Liver (tissue), 9 donors: ENCODE measurements around the gene HIF1AN. TPM values are rescaled to one million over a fixed set of nuclear protein-coding genes. Genes with fewer than 3 reads are reported as not detected.

Experiments
- DNase-seq: peaks from one replicate; pipeline ENCODE4 v3.0.0-alpha.2; 2017; ENCODE audit warnings: low spot score
- H3K27ac ChIP-seq, 2 donors: one replicate each; pipeline ENCODE4 v1.7.0; 2013; ENCODE audit warnings: inconsistent platforms in 2 of 2, low read length in 2 of 2, control low read depth in 1 of 2, low read depth in 1 of 2, mild to moderate bottlenecking in 1 of 2
- H3K27me3 ChIP-seq, 4 donors: one replicate each; pipeline versions ENCODE4 v1.6.1 to v1.7.0; 2013; ENCODE audit warnings: low read length in 3 of 4, inconsistent platforms in 1 of 4, mild to moderate bottlenecking in 1 of 4, moderate library complexity in 1 of 4; ENCODE audit not compliant: control insufficient read depth in 4 of 4, insufficient read depth in 4 of 4
- H3K36me3 ChIP-seq, 4 donors: one replicate each; pipeline versions ENCODE4 v1.6.1 to v1.7.0; 2013; ENCODE audit warnings: low read length in 3 of 4, mild to moderate bottlenecking in 3 of 4, low read depth in 1 of 4, moderate library complexity in 1 of 4; ENCODE audit not compliant: control insufficient read depth in 4 of 4, insufficient read depth in 3 of 4
- H3K4me1 ChIP-seq, 4 donors: one replicate each; pipeline versions ENCODE4 v1.6.1 to v1.7.0; 2013; ENCODE audit warnings: low read length in 3 of 4, mild to moderate bottlenecking in 3 of 4, moderate library complexity in 1 of 4; ENCODE audit not compliant: control insufficient read depth in 4 of 4, insufficient read depth in 4 of 4
- H3K4me3 ChIP-seq, 3 donors: one replicate each; pipeline versions ENCODE4 v1.6.1 to v1.7.0; 2013; ENCODE audit warnings: low read length in 3 of 3, control low read depth in 1 of 3, low read depth in 1 of 3, mild to moderate bottlenecking in 1 of 3
- H3K9ac ChIP-seq, 2 donors: one replicate each; pipeline ENCODE4 v1.7.0; 2013; ENCODE audit warnings: low read length in 2 of 2, mild to moderate bottlenecking in 2 of 2, moderate library complexity in 2 of 2, control low read depth in 1 of 2, low read depth in 1 of 2
- H3K9me3 ChIP-seq, 4 donors: one replicate each; pipeline versions ENCODE4 v1.6.1 to v1.7.0; 2013; ENCODE audit warnings: low read length in 3 of 4; ENCODE audit not compliant: control insufficient read depth in 4 of 4
- CTCF ChIP-seq: fragments of 150-350 bp; IDR thresholded peaks from 2 replicates; pipeline ENCODE4 v1.5.1; 2017; ENCODE audit warnings: improper control_type of control experiment, low read depth, low read length; ENCODE audit not compliant: missing input control
- EGR1 ChIP-seq, 2 donors: IDR thresholded peaks; 2 replicates each; pipeline ENCODE4 v1.6.1; 2016 to 2018; ENCODE audit warnings: antibody characterized with exemption in 2 of 2, low read depth in 2 of 2
- FOXA1 ChIP-seq: IDR thresholded peaks from 2 replicates; pipeline ENCODE4 v1.6.1; 2016; ENCODE audit warnings: antibody characterized with exemption
- FOXA2 ChIP-seq: IDR thresholded peaks from 2 replicates; pipeline ENCODE4 v1.6.1; 2016; ENCODE audit warnings: antibody characterized with exemption
- GABPA ChIP-seq, 2 donors: IDR thresholded peaks in 1 of 2; conservative IDR thresholded peaks in 1 of 2; 2 replicates each; pipeline ENCODE4 v1.6.1; 2016; ENCODE audit warnings: antibody characterized with exemption in 2 of 2, mild to moderate bottlenecking in 1 of 2, moderate library complexity in 1 of 2
- HNF4A ChIP-seq, 2 donors: conservative IDR thresholded peaks; 2 replicates each; pipeline ENCODE4 v1.6.1; 2016; ENCODE audit warnings: antibody characterized with exemption in 2 of 2, mild to moderate bottlenecking in 2 of 2
- HNF4G ChIP-seq: IDR thresholded peaks from 2 replicates; pipeline ENCODE4 v1.6.1; 2016; ENCODE audit warnings: antibody characterized with exemption
- JUND ChIP-seq, 2 donors: IDR thresholded peaks; 2 replicates each; pipeline ENCODE4 v1.6.1; 2016; ENCODE audit warnings: antibody characterized with exemption in 2 of 2
- NR2F2 ChIP-seq: IDR thresholded peaks from 2 replicates; pipeline ENCODE4 v1.6.1; 2016; ENCODE audit warnings: antibody characterized with exemption
- RAD21 ChIP-seq, 2 donors: IDR thresholded peaks; 2 replicates each; pipeline ENCODE4 v1.6.1; 2016; ENCODE audit warnings: antibody characterized with exemption in 2 of 2, mild to moderate bottlenecking in 2 of 2
- RXRA ChIP-seq, 2 donors: IDR thresholded peaks; 2 replicates each; pipeline ENCODE4 v1.6.1; 2017 to 2018; ENCODE audit warnings: antibody characterized with exemption in 2 of 2, mild to moderate bottlenecking in 1 of 2
- SP1 ChIP-seq: IDR thresholded peaks from 2 replicates; pipeline ENCODE4 v1.6.1; 2018; ENCODE audit warnings: antibody characterized with exemption, mild to moderate bottlenecking
- TAF1 ChIP-seq: conservative IDR thresholded peaks from 2 replicates; pipeline ENCODE4 v1.6.1; 2016; ENCODE audit warnings: antibody characterized with exemption, mild to moderate bottlenecking
- YY1 ChIP-seq: IDR thresholded peaks from 2 replicates; pipeline ENCODE4 v1.6.1; 2016; ENCODE audit warnings: antibody characterized with exemption, mild to moderate bottlenecking
- WGBS: extraction: QIAGEN DNeasy Blood & Tissue Kit; methylation state at CpG from one replicate; pipeline ENCODE4 v1.1.7; 2013; 5-methylcytosine and 5-hydroxymethylcytosine counted together
- polyA plus RNA-seq, 2 donors: library from polyadenylated mRNA; stranded (reverse) in 1 of 2; unstranded in 1 of 2; fragments of 200-250 nt in 1 of 2; fragments of >200 nt in 1 of 2; fragmentation: Nextera tagmentation in 1 of 2; extraction: Ambion mirVana in 1 of 2; gene quantifications; one replicate each; pipeline versions ENCODE4 v1.2.1 to v1.2.3, GENCODE V29; 2013 to 2015
- total RNA-seq, 2 donors: library from RNA; depleted of rRNA; stranded (reverse); fragments of >200 nt; gene quantifications; one replicate each; pipeline ENCODE4 v1.2.3, GENCODE V29; 2014
- TF ChIP-seq, protein P1 (sequence below): IDR thresholded peaks from 2 replicates; pipeline ENCODE4 v1.6.1; 2016; ENCODE audit warnings: antibody characterized with exemption
- TF ChIP-seq, protein P2 (sequence below): IDR thresholded peaks from 2 replicates; pipeline ENCODE4 v1.6.1; 2016; ENCODE audit warnings: antibody characterized with exemption
- TF ChIP-seq, protein P3 (sequence below): IDR thresholded peaks from 2 replicates; pipeline ENCODE4 v1.6.1; 2016; ENCODE audit warnings: antibody characterized with exemption
- TF ChIP-seq, protein P4 (sequence below): IDR thresholded peaks from 2 replicates; pipeline ENCODE4 v1.6.1; 2016; ENCODE audit warnings: antibody characterized with exemption, mild to moderate bottlenecking
- donor health status: healthy.
- donor health status: healthy.
- donor health status: healthy.
- donor health status: healthy.
- donor health status: healthy.

HIF1AN gene
- total and polyA plus RNA-seq, 4 donors: 4.6 to 10.7 (median 7.5) TPM

GRCh38 chr10:100510533-100511308 lies 25.0 kb upstream of the HIF1AN start:
- Histone ChIP-seq H3K9me3 (no peaks in the 10 kb centered on the region), H3K9ac (no peak overlapping the region), H3K27me3 (no peaks in the 10 kb centered on the region), H3K27ac (no peak overlapping the region), H3K4me1 (peaks cover 0 to 3% (median 0%) of the 10 kb centered on the region in 4 donors), H3K4me3 (no peak overlapping the region), H3K36me3 (peaks cover 2 to 10% (median 5%) of the 10 kb centered on the region in 4 donors)
- WGBS: 87% methylated on average over 7 of the region's 7 CpGs
- DNase-seq: no peak
- TF ChIP-seq SP1: peak; percentile 19
- no peak for TF ChIP-seq EGR1 (IDR thresholded peaks at IDR 0.05; ENCODE audit: low read depth in 2 of 2)

GRCh38 chr10:100515612-100516011 lies 20.1 kb upstream of the HIF1AN start:
- Histone ChIP-seq H3K9me3 (no peaks in the 10 kb centered on the region), H3K27ac (peak overlapping the region; percentile 69 to 94), H3K27me3 (no peaks in the 10 kb centered on the region), H3K36me3 (peaks cover 0 to 5% (median 0%) of the 10 kb centered on the region in 4 donors), H3K4me3 (no peak overlapping the region), H3K4me1 (peaks cover 3 to 29% (median 10%) of the 10 kb centered on the region in 4 donors), H3K9ac (no peak overlapping the region)
- 41% methylated on average over 3 of the region's 3 CpGs for WGBS
- DNase-seq: no peak
- TF ChIP-seq RXRA (IDR thresholded peaks at IDR 0.05) (peak in 1 of 2 donors; percentile 26), GABPA (IDR thresholded peaks at IDR 0.05 in 1 of 2, conservative IDR thresholded peaks at IDR 0.05 in 1 of 2) (no peak)

DNA sequence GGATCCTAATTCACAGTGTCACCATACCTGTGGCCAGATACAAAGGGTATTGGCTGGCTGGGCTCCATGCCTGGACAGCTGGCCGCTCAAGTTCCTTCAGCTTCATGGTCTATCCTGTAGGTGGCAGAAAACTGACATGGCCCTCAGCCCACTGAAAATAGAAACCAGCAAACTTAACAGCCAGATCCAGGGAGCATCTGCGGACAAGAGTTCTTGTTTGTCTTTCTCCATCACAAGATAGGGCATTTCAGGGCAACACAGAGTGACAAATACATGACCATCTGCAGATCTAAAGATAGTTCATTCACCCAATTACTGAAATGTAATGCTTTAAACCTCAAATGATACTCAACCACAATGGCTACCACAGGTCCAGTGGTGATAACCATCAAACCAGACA lies 18.9 kb upstream of the HIF1AN start:
- Histone ChIP-seq H3K9me3 (no peaks in the 10 kb centered on the region), H3K36me3 (peaks cover 0 to 5% (median 0%) of the 10 kb centered on the region in 4 donors), H3K27me3 (no peaks in the 10 kb centered on the region), H3K9ac (no peak overlapping the region), H3K4me3 (no peak overlapping the region), H3K27ac (peak overlapping the region; percentile 74 to 94), H3K4me1 (peaks cover 3 to 29% (median 10%) of the 10 kb centered on the region in 4 donors)
- WGBS: 35% methylated on average over 2 of the region's 2 CpGs
- no peak for DNase-seq
- TF ChIP-seq, protein P1, sequence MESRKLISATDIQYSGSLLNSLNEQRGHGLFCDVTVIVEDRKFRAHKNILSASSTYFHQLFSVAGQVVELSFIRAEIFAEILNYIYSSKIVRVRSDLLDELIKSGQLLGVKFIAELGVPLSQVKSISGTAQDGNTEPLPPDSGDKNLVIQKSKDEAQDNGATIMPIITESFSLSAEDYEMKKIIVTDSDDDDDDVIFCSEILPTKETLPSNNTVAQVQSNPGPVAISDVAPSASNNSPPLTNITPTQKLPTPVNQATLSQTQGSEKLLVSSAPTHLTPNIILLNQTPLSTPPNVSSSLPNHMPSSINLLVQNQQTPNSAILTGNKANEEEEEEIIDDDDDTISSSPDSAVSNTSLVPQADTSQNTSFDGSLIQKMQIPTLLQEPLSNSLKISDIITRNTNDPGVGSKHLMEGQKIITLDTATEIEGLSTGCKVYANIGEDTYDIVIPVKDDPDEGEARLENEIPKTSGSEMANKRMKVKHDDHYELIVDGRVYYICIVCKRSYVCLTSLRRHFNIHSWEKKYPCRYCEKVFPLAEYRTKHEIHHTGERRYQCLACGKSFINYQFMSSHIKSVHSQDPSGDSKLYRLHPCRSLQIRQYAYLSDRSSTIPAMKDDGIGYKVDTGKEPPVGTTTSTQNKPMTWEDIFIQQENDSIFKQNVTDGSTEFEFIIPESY: no peak
- peak; percentile 31 for TF ChIP-seq YY1
- TF ChIP-seq, protein P2, sequence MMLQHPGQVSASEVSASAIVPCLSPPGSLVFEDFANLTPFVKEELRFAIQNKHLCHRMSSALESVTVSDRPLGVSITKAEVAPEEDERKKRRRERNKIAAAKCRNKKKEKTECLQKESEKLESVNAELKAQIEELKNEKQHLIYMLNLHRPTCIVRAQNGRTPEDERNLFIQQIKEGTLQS: no peak
- TF ChIP-seq, protein P3, sequence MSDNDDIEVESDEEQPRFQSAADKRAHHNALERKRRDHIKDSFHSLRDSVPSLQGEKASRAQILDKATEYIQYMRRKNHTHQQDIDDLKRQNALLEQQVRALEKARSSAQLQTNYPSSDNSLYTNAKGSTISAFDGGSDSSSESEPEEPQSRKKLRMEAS: no peak
- TF ChIP-seq FOXA1: peak; percentile 47
- TF ChIP-seq FOXA2: peak; percentile 60
- peak; percentile 56 to 74 for TF ChIP-seq RAD21 (IDR thresholded peaks at IDR 0.05)
- TF ChIP-seq TAF1: no peak
- TF ChIP-seq GABPA (IDR thresholded peaks at IDR 0.05 in 1 of 2, conservative IDR thresholded peaks at IDR 0.05 in 1 of 2): peak in 1 of 2 donors; percentile 17
- TF ChIP-seq CTCF: peak; percentile 46
- TF ChIP-seq EGR1 (IDR thresholded peaks at IDR 0.05; ENCODE audit: low read depth in 2 of 2): no peak
- TF ChIP-seq HNF4A (conservative IDR thresholded peaks at IDR 0.05): peak; percentile 45 to 63
- no peak for TF ChIP-seq NR2F2
- peak; percentile 83 for TF ChIP-seq SP1
- peak; percentile 92 to 97 for TF ChIP-seq RXRA (IDR thresholded peaks at IDR 0.05)
- no peak for TF ChIP-seq HNF4G
- TF ChIP-seq, protein P4, sequence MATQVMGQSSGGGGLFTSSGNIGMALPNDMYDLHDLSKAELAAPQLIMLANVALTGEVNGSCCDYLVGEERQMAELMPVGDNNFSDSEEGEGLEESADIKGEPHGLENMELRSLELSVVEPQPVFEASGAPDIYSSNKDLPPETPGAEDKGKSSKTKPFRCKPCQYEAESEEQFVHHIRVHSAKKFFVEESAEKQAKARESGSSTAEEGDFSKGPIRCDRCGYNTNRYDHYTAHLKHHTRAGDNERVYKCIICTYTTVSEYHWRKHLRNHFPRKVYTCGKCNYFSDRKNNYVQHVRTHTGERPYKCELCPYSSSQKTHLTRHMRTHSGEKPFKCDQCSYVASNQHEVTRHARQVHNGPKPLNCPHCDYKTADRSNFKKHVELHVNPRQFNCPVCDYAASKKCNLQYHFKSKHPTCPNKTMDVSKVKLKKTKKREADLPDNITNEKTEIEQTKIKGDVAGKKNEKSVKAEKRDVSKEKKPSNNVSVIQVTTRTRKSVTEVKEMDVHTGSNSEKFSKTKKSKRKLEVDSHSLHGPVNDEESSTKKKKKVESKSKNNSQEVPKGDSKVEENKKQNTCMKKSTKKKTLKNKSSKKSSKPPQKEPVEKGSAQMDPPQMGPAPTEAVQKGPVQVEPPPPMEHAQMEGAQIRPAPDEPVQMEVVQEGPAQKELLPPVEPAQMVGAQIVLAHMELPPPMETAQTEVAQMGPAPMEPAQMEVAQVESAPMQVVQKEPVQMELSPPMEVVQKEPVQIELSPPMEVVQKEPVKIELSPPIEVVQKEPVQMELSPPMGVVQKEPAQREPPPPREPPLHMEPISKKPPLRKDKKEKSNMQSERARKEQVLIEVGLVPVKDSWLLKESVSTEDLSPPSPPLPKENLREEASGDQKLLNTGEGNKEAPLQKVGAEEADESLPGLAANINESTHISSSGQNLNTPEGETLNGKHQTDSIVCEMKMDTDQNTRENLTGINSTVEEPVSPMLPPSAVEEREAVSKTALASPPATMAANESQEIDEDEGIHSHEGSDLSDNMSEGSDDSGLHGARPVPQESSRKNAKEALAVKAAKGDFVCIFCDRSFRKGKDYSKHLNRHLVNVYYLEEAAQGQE: peak; percentile 13
- no peak for TF ChIP-seq JUND (IDR thresholded peaks at IDR 0.05)
